H1 (cell line): ENCODE measurements around the gene ATP6V0A1.

Source experiments
- ATF2 ChIP-seq: IDR thresholded peaks from 2 replicates; pipeline ENCODE4 v1.6.1; 2012; ENCODE audit warnings: low read length, inconsistent platforms
- CTBP2 ChIP-seq: IDR thresholded peaks from 2 replicates; pipeline ENCODE4 v1.7.0; 2011; ENCODE audit warnings: borderline replicate concordance, mild to moderate bottlenecking, moderate library complexity, mixed read lengths, low read length; ENCODE audit not compliant: insufficient read depth, insufficient read length
- CTCF ChIP-seq, 3 experiments: IDR thresholded peaks; 1 replicate in 2 of 3; 2 replicates in 1 of 3; pipeline versions ENCODE4 v1.5.1 to v1.6.1; 2011; ENCODE audit warnings: low read length in 3 of 3, mild to moderate bottlenecking in 3 of 3, inconsistent platforms in 2 of 3, low read depth in 1 of 3, moderate library complexity in 1 of 3; ENCODE audit not compliant: insufficient read depth in 1 of 3; ENCODE audit errors: control extremely low read depth in 1 of 3
- E2F6 ChIP-seq: IDR thresholded peaks from 2 replicates; pipeline ENCODE4 v1.6.1; 2012; ENCODE audit warnings: inconsistent platforms
- EZH2 ChIP-seq: fragments of 200-600 bp; sonication (generic); IDR thresholded peaks from 2 replicates; pipeline ENCODE4 v1.7.1; 2012; ENCODE audit warnings: low read depth, mild to moderate bottlenecking, moderate library complexity, low read length, inconsistent platforms; ENCODE audit not compliant: severe bottlenecking
- HDAC2 ChIP-seq, 2 experiments: fragments of 300-600 bp in 1 of 2; sonication (generic) in 1 of 2; IDR thresholded peaks; 2 replicates each; pipeline ENCODE4 v1.6.1; 2011 to 2012; ENCODE audit warnings: low read depth in 2 of 2, low read length in 2 of 2, mild to moderate bottlenecking in 2 of 2, moderate library complexity in 2 of 2, borderline replicate concordance in 1 of 2, inconsistent platforms in 1 of 2
- KDM5A ChIP-seq: fragments of 200-600 bp; IDR thresholded peaks from 2 replicates; pipeline ENCODE4 v1.7.1; 2012; ENCODE audit warnings: mild to moderate bottlenecking, low read length, inconsistent platforms, mixed read lengths
- MAFK ChIP-seq: IDR thresholded peaks from 2 replicates; pipeline ENCODE4 v1.6.1; 2012; ENCODE audit warnings: low read depth, mild to moderate bottlenecking, improper control_type of control experiment, low read length
- POLR2A ChIP-seq, 2 experiments: IDR thresholded peaks; 1 replicate in 1 of 2; 2 replicates in 1 of 2; pipeline ENCODE4 v1.6.1; 2011; ENCODE audit warnings: low read depth in 2 of 2, low read length in 2 of 2, mild to moderate bottlenecking in 2 of 2; ENCODE audit errors: control extremely low read depth in 1 of 2
- SP1 ChIP-seq: IDR thresholded peaks from 2 replicates; pipeline ENCODE4 v1.6.1; 2011; ENCODE audit warnings: low read depth, low read length
- TAF1 ChIP-seq: IDR thresholded peaks from 2 replicates; pipeline ENCODE4 v1.6.1; 2011; ENCODE audit warnings: mild to moderate bottlenecking, low read depth, low read length

GRCh38 chr17:42548070-42548837, 89.6 kb downstream of the ATP6V0A1 start:
- TF ChIP-seq CTCF (IDR thresholded peaks at IDR 0.05; ENCODE audit: control extremely low read depth in 1 of 3, insufficient read depth in 1 of 3, low read depth in 1 of 3, low read length in 3 of 3) (peak; percentile 75 to 89 (median 77)), SP1 (0 out of 2 replicates have a peak, but pooled peaks have one; percentile 30), MAFK (no peak), E2F6 (peak; percentile 65; the same call in 1 of the 2 replicates), EZH2 (no peak), HDAC2 (IDR thresholded peaks at IDR 0.05; ENCODE audit: borderline replicate concordance in 1 of 2, low read depth in 2 of 2, low read length in 2 of 2) (no peak), POLR2A (IDR thresholded peaks at IDR 0.05; ENCODE audit: control extremely low read depth in 1 of 2, low read depth in 2 of 2, low read length in 2 of 2) (peak; percentile 57 to 62; a peak in 2 of 3 replicates), ATF2 (no peak), TAF1 (peak; percentile 62; the same call in 1 of the 2 replicates), KDM5A (no peak), CTBP2 (no peak)
